GM12873 (cell line): ENCODE data around the gene MLANA.
A peak's percentile ranks its signal among the peaks of the same experiment; 100 is the strongest.

Source experiments
- TF ChIP-seq, protein P1 (sequence below): IDR thresholded peaks from 2 replicates; pipeline ENCODE4 v1.5.1; 2012; ENCODE audit warnings: low read depth, mild to moderate bottlenecking, moderate library complexity, low read length, control low read depth; ENCODE audit not compliant: insufficient read depth; ENCODE audit errors: missing control alignments

The MLANA gene

GRCh38 chr9:5894237-5894959, 3.7 kb downstream of the MLANA start:
- TF ChIP-seq, protein P1, sequence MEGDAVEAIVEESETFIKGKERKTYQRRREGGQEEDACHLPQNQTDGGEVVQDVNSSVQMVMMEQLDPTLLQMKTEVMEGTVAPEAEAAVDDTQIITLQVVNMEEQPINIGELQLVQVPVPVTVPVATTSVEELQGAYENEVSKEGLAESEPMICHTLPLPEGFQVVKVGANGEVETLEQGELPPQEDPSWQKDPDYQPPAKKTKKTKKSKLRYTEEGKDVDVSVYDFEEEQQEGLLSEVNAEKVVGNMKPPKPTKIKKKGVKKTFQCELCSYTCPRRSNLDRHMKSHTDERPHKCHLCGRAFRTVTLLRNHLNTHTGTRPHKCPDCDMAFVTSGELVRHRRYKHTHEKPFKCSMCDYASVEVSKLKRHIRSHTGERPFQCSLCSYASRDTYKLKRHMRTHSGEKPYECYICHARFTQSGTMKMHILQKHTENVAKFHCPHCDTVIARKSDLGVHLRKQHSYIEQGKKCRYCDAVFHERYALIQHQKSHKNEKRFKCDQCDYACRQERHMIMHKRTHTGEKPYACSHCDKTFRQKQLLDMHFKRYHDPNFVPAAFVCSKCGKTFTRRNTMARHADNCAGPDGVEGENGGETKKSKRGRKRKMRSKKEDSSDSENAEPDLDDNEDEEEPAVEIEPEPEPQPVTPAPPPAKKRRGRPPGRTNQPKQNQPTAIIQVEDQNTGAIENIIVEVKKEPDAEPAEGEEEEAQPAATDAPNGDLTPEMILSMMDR, result no peak

- TF ChIP-seq, protein P1, result no peak
Measured at GRCh38 chr9:5895782-5896181, 5.1 kb downstream of the MLANA start.

DNA sequence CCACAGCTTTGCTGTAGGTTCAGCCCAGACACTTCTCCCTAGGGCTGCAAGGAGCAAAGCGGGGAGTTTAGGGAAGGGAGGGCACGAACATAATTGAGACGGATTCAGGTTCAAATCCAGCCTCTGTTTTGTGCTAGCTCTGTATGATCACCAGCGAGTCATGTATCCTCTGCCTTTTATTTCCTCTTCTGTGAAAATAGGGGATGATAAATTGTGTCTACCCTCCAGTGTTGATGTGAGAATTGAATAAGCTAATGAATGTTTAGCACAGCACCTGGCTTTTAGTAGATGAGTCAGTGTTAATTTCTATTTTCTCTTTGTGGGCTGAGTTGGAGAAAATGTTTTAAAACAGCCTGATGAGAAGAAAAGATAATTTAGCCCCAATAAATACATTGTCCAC, 6.2 kb downstream of the MLANA start:
- TF ChIP-seq, protein P1, result no peak

DNA sequence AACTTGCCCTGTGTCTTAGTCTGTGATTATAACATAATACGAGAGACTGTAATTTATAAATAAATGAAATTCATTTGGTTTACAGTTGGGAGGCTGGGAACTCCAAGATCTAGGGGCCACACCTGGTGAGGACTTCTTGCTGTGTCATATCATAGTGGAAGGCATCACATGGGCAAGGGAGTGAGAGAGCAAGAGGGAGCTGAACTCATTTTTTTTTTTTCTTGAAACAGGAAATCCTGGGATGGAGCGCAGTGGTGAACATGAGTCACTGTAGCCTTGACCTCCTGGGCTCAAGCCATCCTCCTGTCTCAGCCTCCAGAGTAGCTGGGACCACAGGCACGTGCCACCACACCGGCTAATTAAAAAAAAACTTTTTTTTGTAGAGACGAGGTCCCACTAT, 7.2 kb downstream of the MLANA start:
- TF ChIP-seq, protein P1, result no peak

DNA sequence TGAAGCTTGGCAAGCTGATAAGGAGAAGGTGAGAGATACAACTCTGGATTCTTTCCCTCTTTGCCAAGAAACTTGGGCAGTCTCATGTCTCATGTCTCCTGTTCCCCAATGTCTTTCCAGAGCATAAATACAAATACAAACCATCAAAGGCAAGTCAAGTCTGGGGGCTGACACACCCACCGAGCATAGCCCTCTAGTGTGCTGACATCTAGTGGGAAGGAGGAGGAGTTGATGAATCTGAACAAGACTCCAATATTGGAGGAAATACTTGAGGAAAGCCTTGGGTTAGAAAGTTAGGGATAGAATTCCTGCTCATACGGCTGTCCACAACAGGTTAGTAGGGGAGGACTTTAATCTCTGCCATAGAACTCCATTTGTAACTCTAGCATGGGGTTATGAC, 8.6 kb downstream of the MLANA start:
- TF ChIP-seq, protein P1, result peak; percentile 25

- TF ChIP-seq, protein P1, result no peak
Measured at GRCh38 chr9:5900622-5901021, 9.9 kb downstream of the MLANA start.

DNA sequence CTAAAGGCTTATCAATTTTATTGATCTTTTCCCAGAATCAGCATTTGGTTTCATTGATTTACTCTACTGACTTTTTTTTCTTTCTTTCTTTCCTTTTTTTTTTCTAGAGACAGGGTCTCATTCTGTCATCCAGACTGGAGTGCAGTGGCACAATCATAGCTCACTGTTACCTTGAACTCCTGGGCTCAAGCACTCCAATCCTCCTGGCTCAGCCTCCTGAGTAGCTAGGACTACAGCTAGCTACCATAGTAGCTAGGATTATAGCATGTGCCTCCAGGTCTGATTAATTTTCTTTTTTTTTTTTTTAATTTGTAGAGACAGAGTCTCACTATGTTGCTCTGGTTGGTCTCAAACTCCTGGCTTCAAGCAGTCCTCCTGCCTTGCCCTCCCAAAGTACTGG, 11.7 kb downstream of the MLANA start:
- TF ChIP-seq, protein P1, result no peak

DNA sequence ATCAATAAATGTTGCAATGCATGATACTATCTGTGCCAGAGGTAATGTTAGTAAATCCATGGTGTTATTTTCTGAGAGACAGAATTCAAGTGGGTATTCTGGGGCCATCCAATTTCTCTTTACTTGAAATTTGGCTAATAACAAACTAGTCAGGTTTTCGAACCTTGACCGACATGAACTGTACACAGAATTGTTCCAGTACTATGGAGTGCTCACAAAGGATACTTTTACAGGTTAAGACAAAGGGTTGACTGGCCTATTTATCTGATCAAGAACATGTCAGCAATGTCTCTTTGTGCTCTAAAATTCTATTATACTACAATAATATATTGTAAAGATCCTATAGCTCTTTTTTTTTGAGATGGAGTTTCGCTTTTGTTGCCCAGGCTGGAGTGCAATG, 18.2 kb downstream of the MLANA start:
- TF ChIP-seq, protein P1, result no peak
